HG02642 (cell line): ENCODE data around the gene SLMAP.

Source experiments
- ATAC-seq: cut with Tn5 transposase; IDR thresholded peaks from one replicate; pipeline ENCODE4 v1.9.1; 2021; ENCODE audit warnings: mild to moderate bottlenecking; ENCODE audit not compliant: unreplicated experiment, poor library complexity

The SLMAP gene

GRCh38 chr3:57746156-57747010 lies 9.7 kb upstream of the SLMAP start:
- ATAC-seq: no peak

GRCh38 chr3:57749542-57749941 lies 6.6 kb upstream of the SLMAP start:
- no peak for ATAC-seq

DNA sequence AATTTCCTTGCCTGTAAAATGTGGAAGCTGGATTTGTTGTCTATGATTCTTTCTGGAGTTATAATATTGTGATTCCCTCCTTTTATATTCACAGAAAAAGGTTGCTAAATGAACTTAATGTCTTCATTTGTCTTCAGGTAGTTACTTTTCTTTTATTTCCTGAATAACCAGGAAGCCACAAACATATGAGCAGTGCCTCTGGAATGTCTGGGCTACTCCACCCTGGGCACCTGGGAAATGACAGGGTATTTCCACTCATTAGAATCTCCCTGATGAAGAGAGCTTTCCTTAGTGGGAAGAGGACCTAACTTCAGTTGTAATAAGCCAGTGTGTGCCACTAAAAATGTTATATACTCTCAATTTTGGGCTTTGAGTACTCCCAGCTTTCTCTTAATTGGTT lies 3.8 kb upstream of the SLMAP start:
- no peak for ATAC-seq

DNA sequence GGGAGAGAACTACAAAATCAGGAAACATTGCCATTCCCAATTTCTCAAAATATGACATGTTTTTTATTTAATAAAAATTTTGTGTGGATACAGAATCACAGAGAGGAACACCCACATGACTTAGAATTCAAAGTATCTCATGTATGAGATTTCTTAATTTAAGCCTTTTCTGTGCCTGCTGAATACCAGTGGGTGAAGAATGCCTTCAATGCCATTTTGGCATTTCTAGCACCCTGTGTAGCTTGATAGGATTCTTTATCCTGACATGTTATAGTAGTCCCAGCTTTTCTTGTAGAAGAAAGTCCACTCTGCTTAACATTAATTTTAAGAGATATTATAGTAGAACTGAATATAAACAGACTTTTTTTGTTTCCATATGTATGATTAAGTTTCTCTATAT lies 3.1 kb upstream of the SLMAP start:
- ATAC-seq: no peak

DNA sequence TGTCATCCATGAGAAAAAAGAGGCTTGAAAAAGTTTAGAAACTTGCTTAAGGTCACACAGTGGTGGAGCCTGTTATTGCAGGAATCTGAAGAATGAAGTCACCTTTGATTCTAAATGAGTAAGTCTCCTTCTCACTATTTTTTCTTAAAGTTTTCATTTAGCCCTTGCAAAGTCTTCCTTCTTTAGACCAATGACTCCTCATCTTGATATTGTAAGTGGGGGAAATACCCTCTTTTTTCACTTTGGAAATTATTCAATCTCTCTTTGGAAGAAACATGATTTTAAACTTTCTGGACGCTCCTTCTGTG lies 787 bp upstream of the SLMAP start:
- ATAC-seq: no peak

DNA sequence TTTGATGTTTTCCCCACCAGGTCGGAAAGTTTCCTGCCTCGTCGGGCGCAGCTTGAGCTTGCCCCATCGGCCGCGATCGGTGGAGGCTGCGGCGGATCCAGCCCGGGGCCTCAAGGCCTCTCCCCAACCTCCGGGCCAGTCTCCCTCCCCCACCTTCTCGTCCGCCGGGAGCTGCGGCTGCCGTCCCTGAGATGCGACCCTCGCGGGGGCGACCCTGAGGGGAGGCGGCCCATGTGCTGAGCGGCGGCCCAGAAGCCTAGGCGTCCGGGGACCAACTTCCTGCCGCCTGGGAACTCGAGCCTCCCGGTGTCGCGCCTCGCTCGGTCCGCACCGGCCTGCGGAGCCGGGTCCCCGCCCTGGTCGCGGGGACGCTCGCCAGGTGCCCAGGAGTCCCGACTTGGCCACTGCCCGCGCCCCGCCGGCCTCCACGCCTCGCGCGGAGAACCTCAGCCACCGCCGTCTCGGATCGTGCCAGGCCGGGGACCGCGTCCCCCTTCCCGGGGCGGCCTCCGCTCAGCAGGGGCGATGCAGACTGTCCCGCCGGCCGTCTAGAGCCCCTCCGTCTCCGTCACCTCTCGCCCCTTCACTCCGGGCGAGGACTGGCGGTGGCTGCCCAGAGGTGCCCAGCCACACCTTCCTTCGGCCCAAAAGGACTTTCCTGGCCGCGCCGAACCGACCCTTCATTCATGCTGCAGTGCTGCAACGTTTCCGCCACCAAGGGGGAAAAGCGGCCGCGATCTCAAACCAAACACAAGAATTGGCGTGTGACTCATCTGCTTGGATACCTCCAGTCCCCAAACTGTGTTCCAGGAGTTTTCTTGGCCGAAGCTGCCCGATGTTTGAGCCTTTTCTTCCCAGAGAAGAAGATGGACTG lies 656 bp downstream of the SLMAP start:
- ATAC-seq: peak; percentile 25

DNA sequence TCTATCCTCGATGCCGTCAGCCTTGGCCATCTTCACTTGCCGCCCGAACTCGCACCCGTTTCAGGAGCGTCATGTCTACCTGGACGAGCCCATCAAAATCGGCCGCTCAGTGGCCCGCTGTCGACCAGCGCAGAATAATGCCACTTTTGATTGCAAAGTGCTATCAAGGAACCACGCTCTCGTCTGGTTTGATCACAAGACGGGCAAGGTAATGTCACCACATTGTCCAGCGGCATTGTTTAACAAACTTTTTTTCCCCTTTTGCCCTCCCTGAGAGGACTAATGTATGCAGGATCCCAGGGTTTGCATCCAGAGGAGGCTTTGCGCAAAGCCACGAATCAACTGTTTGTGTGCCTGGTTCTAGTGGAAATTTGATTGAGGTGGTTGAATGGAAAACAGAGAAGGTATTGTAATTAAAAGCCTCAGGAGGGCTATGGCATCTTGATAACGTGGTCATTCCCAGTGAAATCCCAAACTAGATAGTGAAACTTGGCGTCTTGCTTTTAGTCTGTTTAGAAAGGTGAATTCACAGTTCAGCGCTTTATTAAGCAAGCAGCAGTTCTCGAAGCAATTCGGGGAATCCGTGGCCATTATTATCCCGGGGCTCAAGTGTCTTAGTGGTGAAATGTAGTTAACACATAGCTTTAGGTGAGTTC lies 1.7 kb downstream of the SLMAP start:
- no peak for ATAC-seq

GRCh38 chr3:57758686-57759085 lies 2.6 kb downstream of the SLMAP start:
- ATAC-seq: no peak

GRCh38 chr3:57764794-57765193 lies 8.7 kb downstream of the SLMAP start:
- no peak for ATAC-seq

GRCh38 chr3:57768595-57768994 lies 12.5 kb downstream of the SLMAP start:
- no peak for ATAC-seq

DNA sequence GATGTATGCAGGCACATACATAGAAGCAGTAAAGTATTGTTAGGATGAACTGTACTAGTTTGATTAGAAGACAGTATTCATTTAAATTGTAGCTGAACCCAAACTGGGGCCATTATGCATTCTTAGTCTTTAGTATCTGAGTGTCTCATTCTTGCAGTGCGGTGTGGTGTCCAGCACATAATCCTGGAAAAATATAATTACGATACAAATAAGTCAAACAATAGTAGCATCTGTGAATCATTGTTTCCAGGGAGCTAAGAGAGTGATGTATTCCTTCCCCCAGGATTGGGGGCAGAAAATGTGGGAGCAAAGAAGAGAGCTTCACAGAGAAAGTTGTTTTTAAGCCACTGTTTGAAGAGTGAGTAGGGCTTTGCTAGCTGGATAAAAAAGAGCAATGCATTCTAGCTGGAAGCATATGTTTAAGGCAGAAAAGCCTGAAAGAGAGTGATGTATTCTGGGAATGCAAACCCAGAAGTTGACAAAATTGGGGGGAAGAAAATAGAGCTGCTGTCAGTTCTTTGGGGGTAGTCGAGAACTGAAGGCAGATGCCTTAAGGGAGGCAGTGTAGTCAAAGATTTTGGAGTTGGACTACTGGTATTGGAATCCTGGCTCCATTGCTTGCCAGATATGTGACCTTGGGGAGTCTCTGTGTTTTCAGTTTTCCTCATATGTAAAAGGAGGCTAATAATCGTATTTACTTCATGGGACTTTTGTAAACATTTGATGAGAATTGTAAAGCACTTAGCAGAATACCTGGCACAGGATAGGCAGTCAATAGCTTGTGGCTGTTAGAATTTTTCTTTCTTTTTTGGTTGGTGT lies 14.1 kb downstream of the SLMAP start:
- ATAC-seq: no peak

DNA sequence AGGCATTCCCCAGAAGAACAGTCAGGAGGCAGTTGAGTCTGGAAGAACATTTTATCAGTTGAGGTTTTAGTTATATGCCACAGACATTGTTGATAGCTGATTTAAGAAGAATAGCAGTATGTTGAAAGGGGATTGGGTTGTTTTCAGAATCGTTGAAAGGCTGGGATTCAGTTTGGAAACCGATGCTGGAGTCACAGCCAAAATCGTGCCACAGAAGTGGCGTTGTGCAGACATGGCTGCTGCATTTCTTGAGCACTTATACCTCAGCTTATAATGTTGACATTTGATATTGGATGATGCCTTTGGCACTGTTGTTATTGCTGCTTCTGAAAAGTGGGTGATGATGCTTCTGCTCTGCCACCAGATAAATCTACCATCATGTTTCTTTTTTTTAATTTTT lies 16.1 kb downstream of the SLMAP start:
- ATAC-seq: no peak

DNA sequence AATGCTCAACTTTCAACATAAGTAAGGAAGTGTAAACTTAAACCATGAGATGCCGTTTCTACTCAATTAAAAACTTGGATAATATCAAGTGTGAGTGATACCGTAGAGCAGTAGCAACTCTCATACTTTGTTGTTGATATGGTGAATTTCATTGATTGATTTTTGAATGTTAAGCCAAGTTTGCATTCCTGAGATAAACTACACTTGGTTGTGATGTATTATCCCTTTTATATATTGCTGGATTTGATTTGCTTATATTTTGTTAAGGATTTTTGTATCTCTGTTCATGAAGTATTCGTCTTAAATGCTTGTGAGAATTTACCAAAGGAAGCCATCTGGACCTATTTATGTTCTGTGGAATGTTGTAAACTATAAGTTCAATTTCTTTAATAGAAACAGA lies 21.7 kb downstream of the SLMAP start:
- no peak for ATAC-seq

- ATAC-seq: no peak
Observed at GRCh38 chr3:57778494-57778893, 22.4 kb downstream of the SLMAP start.

DNA sequence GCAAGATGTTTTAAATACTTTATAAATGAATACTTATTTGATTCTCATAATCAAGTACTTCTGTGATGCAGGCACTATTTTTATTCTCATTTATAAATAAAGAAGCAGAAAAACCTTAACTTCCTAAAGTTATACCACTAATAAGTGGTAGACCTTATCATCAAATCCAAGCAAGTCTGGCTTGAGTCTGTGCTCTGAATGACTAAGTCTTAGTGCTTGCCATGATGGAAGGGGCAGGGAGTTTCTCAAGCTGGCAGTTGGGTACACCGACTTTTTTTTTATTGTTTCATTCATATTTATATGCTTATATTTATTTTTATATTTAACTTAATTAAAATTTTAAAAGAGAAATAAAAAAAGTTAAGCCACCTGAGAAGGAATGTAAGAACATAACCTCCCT lies 23.6 kb downstream of the SLMAP start:
- no peak for ATAC-seq

DNA sequence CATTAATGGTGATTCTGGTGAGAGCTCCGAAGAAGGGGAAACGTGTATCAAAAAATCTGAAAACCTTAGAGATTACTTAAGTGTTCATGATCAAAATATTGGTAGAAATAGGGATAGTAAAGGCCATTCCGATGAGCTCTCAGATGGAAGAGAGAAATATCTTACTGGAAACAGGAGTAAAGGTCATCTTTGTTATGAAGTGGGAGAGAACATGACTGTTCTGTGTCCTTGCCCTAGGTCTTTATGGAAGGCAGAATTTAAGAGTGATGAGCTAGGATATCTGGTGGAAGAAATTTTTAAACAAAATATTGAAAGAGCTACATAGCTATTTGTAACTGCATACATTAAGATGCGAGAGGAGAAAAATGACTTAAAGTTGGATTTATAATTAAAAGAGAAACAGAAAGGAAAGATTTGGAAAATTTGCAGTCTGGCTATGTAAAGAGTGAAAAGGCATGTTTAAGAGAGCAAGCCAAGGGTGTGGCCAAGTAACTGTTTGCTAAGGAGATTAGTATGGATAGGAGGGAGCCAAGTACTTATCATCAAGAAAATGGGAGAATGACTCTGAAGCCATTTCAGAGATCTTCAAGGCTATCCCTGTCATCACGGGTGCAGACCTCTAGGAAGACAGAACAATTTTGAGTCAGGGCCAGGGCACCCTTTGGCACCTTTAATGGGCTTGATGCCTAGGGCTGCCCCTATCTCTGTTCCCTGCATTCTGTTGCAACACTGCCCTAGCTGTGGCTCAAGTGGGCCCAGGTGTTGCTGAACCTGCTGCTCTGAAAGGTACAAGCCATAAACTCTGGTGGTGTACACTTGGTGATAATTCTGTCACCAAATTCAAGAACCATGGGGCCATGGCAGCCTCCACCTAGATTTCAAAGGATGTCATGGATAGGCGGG lies 27.3 kb downstream of the SLMAP start:
- no peak for ATAC-seq

DNA sequence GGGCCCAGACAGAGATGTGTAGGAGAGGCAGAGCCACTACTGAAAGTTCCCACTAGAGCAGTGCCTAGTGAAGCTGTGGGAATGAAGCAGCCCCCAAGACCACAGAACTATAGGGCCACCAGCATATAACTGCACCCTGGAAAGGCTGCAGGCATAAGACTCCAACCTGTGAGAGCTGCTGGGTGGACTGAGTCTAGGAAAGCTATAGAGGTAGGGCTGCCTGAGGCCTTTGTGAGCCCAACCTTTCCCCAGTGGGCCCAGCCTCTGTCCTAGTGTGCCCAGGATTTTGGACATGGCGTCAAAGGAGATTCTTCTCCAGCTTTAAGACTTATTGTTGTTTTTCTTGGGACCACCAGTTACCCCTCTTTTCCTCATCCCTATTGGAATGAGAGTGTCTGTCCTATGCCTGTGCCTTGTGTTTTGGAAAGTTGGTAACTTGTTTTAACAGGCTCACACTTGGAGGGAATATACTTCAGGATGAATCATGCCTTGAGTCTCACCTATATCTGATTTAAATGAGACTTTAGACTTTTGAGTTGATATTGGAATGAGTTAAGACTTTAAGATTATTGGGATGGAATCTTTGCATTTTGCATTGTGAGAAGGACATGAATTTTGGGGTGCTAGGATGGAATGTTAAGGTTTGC lies 28.1 kb downstream of the SLMAP start:
- ATAC-seq: no peak

DNA sequence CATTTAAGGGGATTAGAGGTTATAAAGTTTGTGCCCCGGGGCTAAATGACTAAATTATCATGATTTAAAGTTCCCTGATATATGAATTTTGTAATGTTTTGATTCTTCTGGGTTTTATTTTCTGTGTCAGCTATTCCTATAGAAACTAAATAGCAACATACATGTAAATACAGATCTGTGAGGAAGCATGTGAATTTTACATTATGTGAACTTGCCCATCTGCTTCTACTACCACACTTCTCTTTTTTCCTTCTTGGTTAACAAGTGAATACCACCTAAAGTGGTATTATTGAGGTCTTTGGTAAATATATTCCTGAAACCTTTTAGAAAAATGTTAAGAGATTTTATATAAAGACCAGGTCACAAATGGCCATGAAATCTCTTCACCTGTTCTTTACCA lies 29.3 kb downstream of the SLMAP start:
- no peak for ATAC-seq
